ENCODE results near the gene LPP. TPM values are rescaled to one million over a fixed set of nuclear protein-coding genes. Genes with fewer than 3 reads are reported as not detected.

The LPP gene
- total RNA-seq, 6 donors from 2014 or later = 86.0 to 196 (median 160) TPM

GRCh38 chr3:188254520-188255070 lies 100.6 kb downstream of the LPP start:
- ATAC-seq (ENCODE audit: low FRiP score in 2 of 2) = no peak
- Histone ChIP-seq H3K27ac (no peak overlapping the region), H3K36me3 (peaks cover 0 to 5% (median 0%) of the 10 kb centered on the region in 4 donors)

GRCh38 chr3:188255190-188255589 lies 101.2 kb downstream of the LPP start:
- 96 to 100% methylated on average over 2 of the region's 2 CpGs for WGBS, 2 donors
- no peaks in the 10 kb centered on the region for H3K9me3 ChIP-seq
- no peak overlapping the region for H3K27ac ChIP-seq
- peaks cover 0 to 5% (median 0%) of the 10 kb centered on the region in 4 donors for H3K36me3 ChIP-seq
- no peak for TF ChIP-seq CTCF (IDR thresholded peaks at IDR 0.05)
- TF ChIP-seq EP300 (IDR thresholded peaks at IDR 0.05) = no peak
- TF ChIP-seq POLR2AphosphoS5 (IDR thresholded peaks at IDR 0.05) = no peak
- no peak for TF ChIP-seq POLR2A (IDR thresholded peaks at IDR 0.05)
- no peak overlapping the region for H3K4me3 ChIP-seq
- no peaks in the 10 kb centered on the region for H3K27me3 ChIP-seq
- ATAC-seq (ENCODE audit: low FRiP score in 2 of 2) (no peak), DNase-seq (no peak)
- peaks cover 0 to 18% (median 7%) of the 10 kb centered on the region in 4 donors for H3K4me1 ChIP-seq

More at GRCh38 chr3:188254520-188255070, 100.6 kb downstream of the LPP start:
- no peaks in the 10 kb centered on the region for H3K27me3 ChIP-seq
- H3K4me1 ChIP-seq = peaks cover 0 to 14% (median 7%) of the 10 kb centered on the region in 4 donors
- WGBS, 2 donors = 81 to 88% methylated on average over 5 of the region's 5 CpGs
- H3K4me3 ChIP-seq = no peak overlapping the region
- no peak for DNase-seq
- H3K9me3 ChIP-seq = no peaks in the 10 kb centered on the region
- TF ChIP-seq POLR2AphosphoS5 (IDR thresholded peaks at IDR 0.05) (no peak), POLR2A (IDR thresholded peaks at IDR 0.05) (no peak), EP300 (IDR thresholded peaks at IDR 0.05) (no peak), CTCF (IDR thresholded peaks at IDR 0.05) (no peak)

GRCh38 chr3:188256758-188257157 lies 102.8 kb downstream of the LPP start:
- Histone ChIP-seq H3K36me3 (peaks cover 0 to 5% (median 0%) of the 10 kb centered on the region in 4 donors), H3K9me3 (no peaks in the 10 kb centered on the region), H3K4me3 (no peak overlapping the region), H3K27ac (no peak overlapping the region), H3K4me1 (peaks cover 0 to 28% (median 8%) of the 10 kb centered on the region in 4 donors), H3K27me3 (no peaks in the 10 kb centered on the region)
- no peak for ATAC-seq (ENCODE audit: low FRiP score in 2 of 2)
- no peak for DNase-seq
- 88 to 92% methylated on average over 3 of the region's 3 CpGs for WGBS, 2 donors
- TF ChIP-seq CTCF (IDR thresholded peaks at IDR 0.05) (no peak), POLR2A (IDR thresholded peaks at IDR 0.05) (no peak), POLR2AphosphoS5 (IDR thresholded peaks at IDR 0.05) (no peak), EP300 (IDR thresholded peaks at IDR 0.05) (no peak)

- Histone ChIP-seq H3K9me3 (no peaks in the 10 kb centered on the region), H3K4me1 (peaks cover 0 to 30% (median 11%) of the 10 kb centered on the region in 4 donors), H3K27ac (peak overlapping the region in 1 of 4 donors; percentile 18), H3K4me3 (no peak overlapping the region), H3K36me3 (peaks cover 0 to 5% (median 0%) of the 10 kb centered on the region in 4 donors), H3K27me3 (no peaks in the 10 kb centered on the region)
- ATAC-seq (ENCODE audit: low FRiP score in 2 of 2) (no peak), DNase-seq (no peak)
- TF ChIP-seq POLR2AphosphoS5 (IDR thresholded peaks at IDR 0.05) (no peak), POLR2A (IDR thresholded peaks at IDR 0.05) (no peak), CTCF (IDR thresholded peaks at IDR 0.05) (no peak)
- 58 to 64% methylated on average over 3 of the region's 3 CpGs for WGBS, 2 donors
Measured at GRCh38 chr3:188257384-188258026, 103.5 kb downstream of the LPP start.
